Fibroblast of skin of right quadriceps (primary cell): ENCODE measurements around the gene ADD1.

Source experiments
- DNase-seq: peaks from one replicate; pipeline ENCODE4 v3.0.0-alpha.2; 2013

The ADD1 gene

GRCh38 chr4:2837110-2837903 is 6.3 kb upstream of the ADD1 start:
- no peak for DNase-seq

GRCh38 chr4:2837904-2838496 is 5.6 kb upstream of the ADD1 start:
- DNase-seq = peak; percentile 63

GRCh38 chr4:2839060-2839459 is 4.6 kb upstream of the ADD1 start:
- DNase-seq = no peak

- DNase-seq = no peak
Measured at GRCh38 chr4:2842687-2843262, 869 bp upstream of the ADD1 start.

GRCh38 chr4:2843941-2844584 is 419 bp downstream of the ADD1 start:
- no peak for DNase-seq

GRCh38 chr4:2846172-2846571 is 2.5 kb downstream of the ADD1 start:
- DNase-seq = no peak

GRCh38 chr4:2847302-2847871 is 3.7 kb downstream of the ADD1 start:
- no peak for DNase-seq

GRCh38 chr4:2848449-2848848 is 4.8 kb downstream of the ADD1 start:
- no peak for DNase-seq

- DNase-seq = no peak
Measured at GRCh38 chr4:2849267-2850152, 5.9 kb downstream of the ADD1 start.

- DNase-seq = peak; percentile 34
Measured at GRCh38 chr4:2850966-2851798, 7.5 kb downstream of the ADD1 start.

- DNase-seq = no peak
Measured at GRCh38 chr4:2852481-2852921, 8.9 kb downstream of the ADD1 start.

GRCh38 chr4:2855584-2855983 is 11.9 kb downstream of the ADD1 start:
- no peak for DNase-seq

GRCh38 chr4:2856266-2856665 is 12.6 kb downstream of the ADD1 start:
- no peak for DNase-seq

GRCh38 chr4:2857349-2857927 is 13.8 kb downstream of the ADD1 start:
- no peak for DNase-seq

GRCh38 chr4:2858451-2859217 is 15.0 kb downstream of the ADD1 start:
- DNase-seq = no peak

GRCh38 chr4:2859514-2859913 is 15.9 kb downstream of the ADD1 start:
- DNase-seq = no peak

- no peak for DNase-seq
Measured at GRCh38 chr4:2860391-2861348, 17.0 kb downstream of the ADD1 start.

- no peak for DNase-seq
Measured at GRCh38 chr4:2861631-2862436, 18.2 kb downstream of the ADD1 start.
